GM19351 (cell line): ENCODE measurements around the gene PLCB1.
"Not testable (repeated sequence)": the region's sequence is repeated elsewhere in the genome, so short reads cannot be mapped to it uniquely, and the experiment has no call there.

Experiments used
- ATAC-seq: cut with Tn5 transposase; IDR thresholded peaks from one replicate; pipeline ENCODE4 v1.9.1; 2021; ENCODE audit warnings: mild to moderate bottlenecking, moderate library complexity; ENCODE audit not compliant: unreplicated experiment

The PLCB1 gene

DNA sequence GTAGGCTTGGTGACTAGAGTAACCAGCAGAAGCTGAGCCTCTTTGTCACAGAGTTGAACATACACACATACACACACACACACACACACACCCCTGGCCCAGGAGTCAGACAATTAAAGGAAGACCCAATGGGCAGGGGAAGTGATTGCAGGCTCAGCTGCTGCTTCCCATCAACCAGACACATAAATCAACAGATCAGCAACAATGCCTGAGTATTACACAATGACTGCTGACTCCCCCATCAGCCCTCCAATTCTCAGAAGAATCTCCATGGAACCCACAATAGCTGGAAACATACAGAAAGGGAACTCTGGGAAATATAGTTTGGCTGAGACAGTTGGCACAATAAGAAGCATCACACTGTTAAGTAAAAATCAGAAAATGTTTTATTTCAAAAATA is 666.4 kb downstream of the PLCB1 start:
- no peak for ATAC-seq

DNA sequence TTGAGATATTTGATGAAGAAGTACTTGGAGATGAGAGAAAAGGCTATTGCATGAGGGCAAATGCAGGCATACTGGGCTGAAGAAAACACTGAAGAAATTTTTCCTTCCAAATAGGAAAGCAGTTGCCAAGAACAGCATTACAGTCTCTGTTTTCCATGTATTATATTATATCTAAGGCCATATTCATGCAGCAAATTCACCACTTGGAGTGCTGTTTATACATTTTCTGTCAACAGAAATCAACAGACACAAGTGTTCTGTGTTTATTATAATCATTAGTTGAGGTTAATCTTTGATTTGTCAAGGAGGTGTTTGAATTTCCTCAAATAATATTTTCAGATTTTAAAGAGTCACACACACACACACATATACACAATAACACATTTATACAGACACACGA is 668.0 kb downstream of the PLCB1 start:
- ATAC-seq: no peak

DNA sequence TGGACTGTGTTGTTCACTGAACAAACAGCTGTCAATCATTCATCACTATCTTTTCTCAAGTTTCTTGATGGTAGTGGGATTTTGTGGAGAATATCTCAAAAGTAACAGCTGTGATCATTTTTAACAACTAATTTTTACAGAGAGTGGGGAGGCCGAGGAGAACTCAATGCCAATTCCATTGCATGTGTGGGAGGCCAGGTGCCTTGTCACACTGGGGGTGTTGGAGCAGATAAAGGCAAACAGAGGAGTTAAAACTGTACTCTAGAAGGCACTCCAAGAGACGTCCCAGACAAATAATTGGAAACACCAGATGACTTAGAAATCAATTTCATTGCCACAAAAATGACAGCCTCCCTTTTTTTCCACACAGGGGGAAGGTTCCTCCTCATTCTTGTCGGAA is 669.6 kb downstream of the PLCB1 start:
- no peak for ATAC-seq

DNA sequence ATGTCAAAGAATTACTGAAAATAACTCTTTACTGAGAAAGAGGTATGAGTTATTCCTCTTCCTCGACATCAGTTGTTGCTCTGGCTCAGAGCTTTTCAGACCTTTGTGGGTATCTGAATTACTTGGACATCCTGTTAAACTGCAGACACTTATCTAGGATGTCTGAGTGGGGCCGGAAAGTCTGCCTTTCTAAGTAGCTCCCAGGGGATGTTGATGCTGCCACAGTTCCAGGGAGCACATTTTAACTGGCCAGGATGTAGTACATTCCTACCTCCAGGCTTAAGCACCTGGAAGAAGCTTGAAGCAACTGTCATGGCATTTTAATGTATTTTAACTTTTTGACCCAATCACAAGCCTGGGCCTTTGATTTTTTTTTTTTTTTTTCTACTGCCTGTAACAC is 671.0 kb downstream of the PLCB1 start:
- ATAC-seq: no peak

DNA sequence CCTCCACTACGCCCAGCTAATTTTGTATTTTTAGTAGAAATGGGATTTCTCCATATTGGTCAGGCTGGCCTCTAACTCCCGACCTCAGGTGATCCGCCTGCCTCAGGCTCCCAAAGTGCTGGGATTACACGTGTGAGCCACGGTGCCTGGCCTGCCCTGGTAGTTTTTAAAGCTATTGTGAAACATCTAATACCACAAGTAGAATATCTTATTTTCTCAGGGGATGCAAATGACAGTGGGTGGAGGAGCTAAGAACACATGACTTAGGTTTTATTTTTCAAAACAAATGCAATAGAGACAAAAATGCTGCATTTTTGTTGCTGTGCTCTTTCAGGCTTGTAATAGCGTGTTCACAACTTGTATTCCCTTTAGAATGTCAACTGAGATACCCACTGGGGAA is 671.9 kb downstream of the PLCB1 start:
- no peak for ATAC-seq

DNA sequence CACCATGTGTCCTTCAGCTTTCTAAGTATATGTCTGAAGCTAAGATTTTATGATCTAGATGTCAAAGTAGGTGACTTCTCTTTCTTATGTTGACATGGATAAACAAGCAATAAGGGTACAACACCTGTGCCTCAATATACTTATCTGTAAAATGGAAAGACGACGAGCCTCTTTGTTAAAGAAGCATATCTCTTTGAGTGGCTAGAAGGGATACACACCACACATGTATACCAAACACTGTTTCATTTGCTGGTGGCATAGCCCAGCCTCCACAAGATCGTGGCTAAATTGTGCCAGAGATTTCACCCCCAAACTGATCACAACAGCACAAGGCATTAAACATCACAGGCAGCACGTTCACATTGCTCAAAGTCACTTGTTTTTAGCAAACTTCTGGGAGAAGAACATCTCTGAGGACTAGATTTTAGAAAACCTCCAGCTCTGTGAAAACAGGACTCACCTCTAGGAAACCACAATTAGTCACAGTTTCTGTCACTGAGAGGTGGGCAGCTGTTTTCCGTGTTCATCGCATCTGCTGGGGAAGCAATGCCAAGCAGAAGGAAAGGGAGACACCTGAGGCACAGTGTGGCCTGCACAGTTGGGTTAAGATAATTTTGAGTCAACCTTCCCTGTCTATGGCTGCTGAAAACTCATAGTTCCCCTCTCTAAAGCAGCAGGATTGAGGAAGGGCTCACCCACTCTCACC is 673.8 kb downstream of the PLCB1 start:
- no peak for ATAC-seq

DNA sequence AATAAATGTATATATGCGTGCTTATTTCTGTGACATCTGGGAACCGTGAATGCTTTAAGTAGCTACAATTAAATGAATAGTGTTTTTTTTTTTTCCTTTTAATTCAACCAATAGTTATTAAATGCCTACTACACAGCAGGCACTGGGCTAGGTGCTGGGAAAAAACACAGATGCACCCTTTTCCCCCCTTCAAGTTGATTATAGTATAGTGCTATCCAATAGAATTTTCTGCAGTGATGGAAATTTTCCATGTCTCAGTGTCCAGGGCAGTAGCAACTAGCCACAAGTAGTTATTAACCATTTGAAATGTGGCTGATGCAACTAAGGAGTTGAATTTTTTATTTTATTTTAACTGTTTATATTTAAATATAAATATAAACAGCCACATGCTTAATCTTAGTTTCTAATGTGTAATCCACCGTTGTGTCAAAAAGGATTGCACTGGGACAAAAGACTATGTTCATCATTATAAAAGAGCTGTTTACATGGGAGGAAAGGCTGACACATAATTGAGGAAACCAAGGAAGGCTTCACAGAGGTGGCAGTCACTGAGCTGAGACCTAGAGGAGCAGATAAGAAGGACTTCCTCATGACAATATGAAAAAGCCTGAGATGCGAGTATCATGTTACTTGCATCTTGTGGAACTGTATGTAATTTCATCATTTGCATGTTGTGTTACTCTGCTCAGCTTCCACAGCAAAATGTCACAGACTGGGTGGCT is 675.6 kb downstream of the PLCB1 start:
- ATAC-seq: no peak

DNA sequence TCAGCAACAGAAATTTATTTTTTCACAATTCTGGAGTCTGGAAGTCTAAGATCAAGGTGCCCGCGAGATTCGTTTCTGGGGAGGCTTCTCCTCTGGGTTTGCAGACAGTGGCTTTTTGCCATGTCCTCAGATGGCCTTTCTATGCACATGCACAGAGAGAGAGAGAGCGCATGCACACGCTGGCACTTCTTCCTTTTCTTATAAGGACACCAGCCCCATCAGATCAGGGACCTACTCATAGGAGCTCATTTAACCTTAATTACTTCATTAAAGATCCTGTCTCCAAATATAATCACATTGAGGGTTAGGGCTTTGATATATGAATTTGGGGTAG is 676.1 kb downstream of the PLCB1 start:
- ATAC-seq: no peak

DNA sequence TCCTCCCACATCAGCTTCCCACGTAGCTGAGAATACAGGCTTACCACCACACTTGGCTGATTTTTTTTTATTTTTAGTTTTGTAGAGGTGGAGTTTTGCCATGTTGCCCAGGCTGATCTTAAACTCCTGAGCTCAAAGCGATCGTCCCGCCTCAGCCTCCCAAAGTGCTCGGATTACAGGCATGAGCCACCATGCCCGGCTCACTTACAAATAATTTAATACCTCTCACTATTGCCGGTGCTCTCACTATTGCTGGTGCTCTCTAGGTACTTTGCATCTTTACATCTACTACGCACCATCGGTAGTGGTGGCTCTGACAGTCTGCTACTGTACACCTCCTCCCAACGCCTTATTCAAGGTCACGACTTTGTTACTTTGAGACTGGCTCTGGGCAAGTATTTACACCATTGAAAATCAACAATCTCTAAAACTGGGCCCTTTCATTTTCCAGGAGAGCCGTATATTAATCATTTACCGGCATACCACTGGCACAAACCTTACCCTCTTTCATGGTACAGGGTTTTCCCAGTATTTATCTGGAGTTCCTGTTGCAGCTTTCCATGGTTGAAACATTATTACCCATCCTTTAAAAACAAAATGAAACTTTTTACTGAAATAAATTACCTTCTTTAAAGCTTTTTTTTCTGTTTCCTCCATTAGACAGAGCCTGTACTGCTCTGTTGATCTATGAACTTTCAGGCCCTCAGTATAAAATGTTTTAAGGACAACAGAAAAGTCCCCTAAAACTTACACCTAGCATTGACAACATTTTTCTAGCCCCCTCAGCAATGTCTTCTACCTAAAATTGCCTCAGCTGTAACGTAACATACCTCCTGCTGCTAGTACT is 677.3 kb downstream of the PLCB1 start:
- no peak for ATAC-seq

DNA sequence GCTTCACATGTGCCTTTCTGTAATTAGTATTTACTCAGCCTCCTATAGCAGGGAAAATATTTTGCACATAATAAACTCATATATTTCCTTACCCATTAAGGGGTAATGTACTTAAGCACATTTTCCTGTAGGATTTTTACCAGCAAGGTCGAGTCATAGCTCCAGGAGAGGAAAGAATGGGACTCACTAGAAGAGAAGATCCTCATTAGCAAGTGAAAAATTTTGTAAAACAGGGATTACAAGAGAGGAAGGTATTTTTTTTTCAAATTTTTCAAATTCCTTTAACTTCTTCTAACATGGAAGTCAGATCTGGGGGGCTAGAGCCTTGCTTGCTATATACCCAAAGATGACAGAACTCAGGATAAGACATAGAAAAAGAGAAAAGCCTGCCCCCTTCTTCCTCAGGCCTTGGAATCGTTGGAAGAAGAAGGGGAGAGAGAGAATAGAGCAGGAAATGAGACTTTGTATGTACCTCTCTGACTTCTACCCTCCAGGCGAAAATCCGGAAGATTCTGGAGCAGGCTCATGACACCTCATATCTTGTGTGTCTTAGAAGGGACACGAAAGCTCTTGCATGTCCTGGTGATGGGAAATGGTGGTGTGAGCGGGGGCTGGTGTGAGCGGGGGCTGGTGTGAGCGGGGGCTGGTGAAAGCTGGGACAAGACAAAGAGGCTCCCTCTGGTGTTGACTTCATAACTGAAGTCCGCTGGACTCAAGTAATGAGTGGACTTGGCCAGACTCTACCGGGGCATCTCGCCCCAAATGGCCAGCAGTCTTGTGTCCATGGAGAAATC is 679.9 kb downstream of the PLCB1 start:
- ATAC-seq: no peak

DNA sequence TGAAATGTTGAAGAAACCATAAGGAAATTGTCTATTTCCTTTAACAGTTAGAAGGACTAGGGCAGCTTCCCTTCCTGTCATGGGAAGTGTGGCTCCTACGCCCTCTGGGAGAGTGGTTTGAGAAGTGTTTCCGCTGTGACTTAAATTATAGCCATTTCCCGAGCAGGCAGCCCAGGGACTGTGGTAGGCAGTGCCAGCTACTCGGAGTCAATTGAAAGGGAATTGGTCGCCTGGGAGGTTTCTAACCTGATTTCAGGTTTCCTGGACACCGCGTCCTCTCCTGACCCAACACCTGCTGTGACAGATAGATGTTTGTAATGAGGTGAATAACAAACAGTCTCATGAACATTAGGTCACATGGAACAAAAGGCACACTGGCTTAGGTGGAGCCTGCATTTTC is 680.8 kb downstream of the PLCB1 start:
- ATAC-seq: no peak

DNA sequence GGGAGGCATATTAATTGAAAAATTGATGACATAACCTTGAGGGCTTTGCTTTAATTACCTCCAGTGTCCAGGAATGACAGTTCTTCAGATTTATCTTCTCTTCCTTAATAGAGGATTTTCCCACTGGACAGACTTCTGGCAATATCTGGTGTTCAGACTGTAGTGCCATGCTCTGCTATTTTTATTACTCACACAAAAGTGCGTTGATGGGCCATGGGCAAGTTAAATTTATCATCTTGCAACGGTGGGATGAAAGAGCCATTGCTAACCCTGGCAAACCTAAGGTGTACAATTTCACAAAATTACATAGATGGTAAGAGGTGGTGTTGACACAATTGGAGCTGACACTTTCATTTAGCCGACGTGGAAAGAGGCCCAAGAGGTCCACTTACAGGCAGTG is 683.1 kb downstream of the PLCB1 start:
- ATAC-seq: no peak

DNA sequence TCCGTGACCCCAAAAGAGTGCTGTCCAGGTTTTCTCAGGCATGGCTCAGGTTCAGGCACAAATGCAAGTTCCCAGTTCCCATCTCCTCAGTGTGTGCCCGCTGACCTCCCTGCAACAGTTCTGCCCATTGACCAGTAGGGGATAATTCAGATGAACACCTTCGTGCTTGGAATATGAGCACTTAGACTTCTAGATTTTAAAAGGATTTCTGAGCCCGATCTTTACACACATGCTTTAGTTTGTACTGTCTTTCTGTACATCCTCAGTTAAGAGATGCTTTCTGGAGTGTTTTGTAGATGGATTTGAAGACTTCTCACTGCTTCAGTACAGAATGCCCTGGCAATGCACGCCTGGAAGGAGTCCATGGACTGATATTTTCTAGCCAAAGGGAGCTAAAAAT is 697.2 kb downstream of the PLCB1 start:
- ATAC-seq: no peak

DNA sequence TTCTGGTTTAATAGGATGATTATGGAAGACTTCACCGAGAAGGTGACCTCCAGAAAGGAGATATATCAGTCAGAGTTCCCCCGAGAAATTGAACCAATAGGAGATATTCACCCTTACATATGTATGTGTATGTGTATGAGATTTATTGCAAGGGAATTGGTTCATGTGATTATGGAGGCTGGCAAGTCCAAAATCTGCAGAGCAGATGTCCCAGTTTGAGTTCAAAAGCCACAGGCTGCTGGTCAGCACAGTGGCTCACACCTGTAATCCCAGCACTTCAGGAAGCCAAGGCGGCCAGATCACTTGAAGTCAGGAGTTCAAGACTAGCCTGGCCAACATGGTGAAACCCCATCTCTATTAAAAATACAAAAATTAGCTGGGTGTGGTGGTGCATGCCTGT is 702.2 kb downstream of the PLCB1 start:
- ATAC-seq: not testable (repeated sequence)

DNA sequence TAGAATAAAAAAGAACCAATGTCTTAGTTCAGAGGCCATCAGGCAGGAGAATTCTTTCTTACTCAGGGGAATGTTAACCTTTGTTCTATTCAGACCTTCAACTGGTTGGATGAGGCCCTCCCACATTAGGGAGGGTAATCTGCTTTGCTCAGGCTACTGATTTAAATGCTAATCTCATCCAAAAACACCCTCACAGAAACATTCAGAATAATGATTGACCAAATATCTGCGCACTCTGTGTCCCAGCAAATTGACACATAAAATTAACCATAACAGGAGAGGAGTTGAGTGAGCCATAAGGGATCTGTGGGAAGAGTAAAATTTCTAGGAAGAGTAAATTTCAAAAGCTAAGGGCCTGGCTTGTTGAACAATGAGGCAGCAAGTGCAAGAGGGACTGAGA is 702.8 kb downstream of the PLCB1 start:
- no peak for ATAC-seq

DNA sequence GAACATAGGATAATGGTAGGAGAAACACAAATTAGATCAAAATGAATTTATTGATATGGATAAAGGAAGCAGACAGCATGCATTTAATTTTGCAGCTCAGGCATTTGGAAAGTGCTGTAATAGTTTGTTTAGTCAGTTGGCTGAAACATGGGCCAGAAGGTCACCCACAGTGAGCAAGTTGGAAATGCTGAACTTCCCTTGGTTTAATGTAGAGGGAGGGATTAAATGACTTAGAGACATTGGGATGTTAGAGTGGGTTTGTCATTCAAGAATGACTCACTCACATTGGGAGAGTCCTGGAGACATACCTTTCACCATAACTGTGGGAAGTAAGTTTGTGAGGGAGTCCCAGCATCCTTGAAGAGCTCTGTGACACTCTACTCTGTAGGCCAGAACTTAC is 705.3 kb downstream of the PLCB1 start:
- ATAC-seq: no peak

DNA sequence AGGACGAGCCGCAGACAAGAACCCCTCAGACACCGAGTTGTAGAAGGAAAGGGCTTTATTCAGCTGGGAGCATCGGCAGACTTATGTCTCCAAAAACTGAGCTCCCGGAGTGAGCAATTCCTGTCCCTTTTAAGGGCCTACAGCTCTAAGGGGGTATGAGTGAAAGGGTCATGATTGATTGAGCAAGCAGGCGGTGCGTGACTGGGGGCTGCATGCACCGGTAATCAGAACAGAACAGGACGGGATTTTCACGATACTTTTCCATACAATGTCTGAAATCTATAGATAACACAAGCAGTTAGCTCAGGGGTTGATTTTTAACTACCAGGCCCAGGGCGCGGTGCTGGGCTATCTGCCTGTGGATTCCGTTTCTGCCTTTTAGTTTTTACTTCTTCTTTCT is 710.5 kb downstream of the PLCB1 start:
- no peak for ATAC-seq

DNA sequence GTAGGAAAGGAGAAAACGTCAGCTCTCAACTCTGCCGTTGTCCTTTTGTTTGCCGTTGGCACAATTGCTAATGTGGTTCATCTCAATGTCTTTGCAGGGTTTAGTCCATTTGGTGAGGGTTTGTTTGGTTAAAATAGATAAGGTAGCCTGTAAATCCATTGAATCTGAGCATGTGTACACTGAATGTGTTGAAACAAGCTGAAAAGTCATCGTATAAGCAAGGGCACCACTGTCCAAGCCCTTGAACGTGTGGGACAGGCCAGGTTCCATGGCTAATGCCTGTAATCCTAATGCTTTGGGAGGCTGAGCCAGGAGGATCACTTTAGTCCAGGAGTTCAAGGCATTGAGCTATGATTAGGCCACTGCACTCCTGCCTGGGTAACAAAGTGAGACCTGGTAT is 712.1 kb downstream of the PLCB1 start:
- no peak for ATAC-seq

DNA sequence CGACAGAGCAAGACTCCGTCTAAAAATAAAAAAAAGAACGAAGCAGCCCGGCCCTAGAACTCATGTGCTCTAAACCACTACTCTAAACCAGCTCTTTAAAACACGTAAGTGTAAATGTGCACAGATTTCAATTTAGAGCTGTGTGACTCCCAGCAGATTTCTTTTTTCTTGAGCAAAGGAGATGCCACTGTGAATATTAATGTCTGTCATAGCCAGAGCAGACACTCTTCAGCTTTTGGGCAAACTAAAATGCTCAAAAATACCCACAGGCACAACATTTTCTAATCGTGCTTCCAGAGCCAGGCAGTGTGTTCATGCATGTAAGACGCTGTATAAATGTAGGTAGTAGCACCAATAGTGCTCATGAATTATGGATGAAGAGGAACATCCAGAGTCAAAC is 717.9 kb downstream of the PLCB1 start:
- ATAC-seq: no peak

DNA sequence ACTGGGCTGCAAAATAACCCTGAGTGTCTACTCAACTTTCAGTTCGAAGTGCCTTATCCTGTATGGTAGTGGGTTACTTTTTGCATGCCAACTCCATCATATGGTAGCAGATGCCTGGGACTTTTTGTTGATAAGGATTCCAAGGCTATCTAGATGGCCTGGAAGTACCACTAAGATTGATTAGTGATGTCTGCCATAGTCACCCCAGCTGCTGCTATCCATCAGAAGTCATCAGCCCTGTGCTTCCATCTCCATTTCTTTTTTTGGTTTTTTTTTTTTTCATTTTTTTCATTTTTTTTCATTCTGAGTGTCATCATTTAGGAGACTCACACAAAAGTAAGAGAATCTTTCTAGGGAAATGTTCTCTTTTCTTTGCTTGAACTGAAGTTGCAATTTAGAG is 719.4 kb downstream of the PLCB1 start:
- no peak for ATAC-seq

DNA sequence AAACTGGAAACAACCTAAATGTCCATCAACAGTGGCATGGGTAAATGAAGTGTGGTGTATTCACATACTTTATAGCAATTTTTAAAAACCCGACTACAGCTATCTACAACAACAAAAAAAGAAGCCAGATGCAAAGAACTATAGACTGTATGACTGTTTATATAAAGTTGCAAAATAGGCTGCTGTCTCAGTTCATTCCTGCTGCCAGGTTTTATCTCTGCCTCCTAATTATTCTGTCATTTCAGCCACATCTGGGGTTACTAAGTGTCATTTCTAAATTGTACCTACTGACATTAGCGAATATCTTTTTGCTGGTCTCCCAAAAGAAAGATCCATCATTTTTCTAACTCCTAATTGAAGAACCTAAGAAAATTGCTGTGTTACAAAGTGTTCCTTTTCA is 719.9 kb downstream of the PLCB1 start:
- ATAC-seq: not testable (repeated sequence)
